HG02840 (cell line): ENCODE measurements around the gene PACRG.

Experiments used
- ATAC-seq: cut with Tn5 transposase; IDR thresholded peaks from one replicate; pipeline ENCODE4 v1.9.1; 2021; ENCODE audit warnings: mild to moderate bottlenecking, moderate library complexity, moderate number of reproducible peaks; ENCODE audit not compliant: unreplicated experiment, low FRiP score

Gene PACRG

DNA sequence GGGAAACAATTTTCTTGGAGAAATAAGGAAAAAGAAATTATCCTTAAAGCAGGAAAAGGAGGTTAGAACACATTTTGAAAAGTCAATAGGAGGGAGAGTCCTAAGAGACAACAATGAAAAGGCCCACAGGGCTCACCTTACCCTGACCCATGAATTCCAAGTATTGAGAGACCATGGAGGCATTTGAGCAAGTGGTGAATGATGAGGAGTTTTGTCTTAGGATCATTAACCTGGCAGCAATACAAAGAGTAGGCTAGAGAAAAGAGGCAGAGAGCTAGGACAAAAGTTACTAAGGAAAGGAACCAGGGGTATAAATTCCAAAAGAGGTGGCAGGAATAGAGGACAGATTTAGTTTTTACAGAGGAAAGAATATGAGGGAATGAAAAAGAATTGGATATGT is 44.7 kb downstream of the PACRG start:
- ATAC-seq = no peak

DNA sequence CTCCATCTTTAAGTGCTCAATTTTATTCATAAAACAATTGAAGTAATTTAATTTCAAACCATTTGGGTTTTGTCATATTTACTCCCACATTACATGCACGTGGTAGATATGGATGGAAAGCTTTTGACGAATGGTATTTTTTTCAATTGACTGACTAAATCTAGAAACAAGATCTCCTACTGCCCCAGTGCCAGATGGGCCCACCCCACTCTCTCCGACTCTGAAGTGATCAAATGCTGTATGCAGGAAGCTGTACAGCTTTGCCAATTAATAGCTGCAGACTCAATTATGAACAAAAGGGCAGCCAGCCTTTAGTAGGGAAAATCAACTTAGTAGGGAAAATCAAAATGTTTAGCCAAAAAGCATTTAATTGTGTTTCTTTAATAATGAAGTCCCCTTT is 46.2 kb downstream of the PACRG start:
- no peak for ATAC-seq

DNA sequence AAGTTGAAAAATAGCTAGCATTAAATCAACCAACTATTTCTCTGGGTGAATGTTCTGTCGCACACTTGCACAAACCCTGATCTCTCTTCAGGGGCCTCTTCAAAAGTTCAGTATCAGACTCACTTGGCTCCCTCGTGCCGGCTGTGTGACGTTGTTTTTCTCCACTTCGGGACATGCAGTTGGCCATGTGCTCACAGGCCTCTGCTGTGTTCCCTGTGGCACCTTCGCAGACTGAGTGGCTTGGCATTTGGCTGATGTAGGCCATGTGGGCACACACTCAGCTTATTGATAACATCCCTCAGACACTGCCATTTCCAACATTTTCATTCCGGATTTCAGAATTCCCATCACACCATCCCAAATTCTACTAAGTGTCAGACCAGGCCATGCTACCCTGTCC is 49.3 kb downstream of the PACRG start:
- no peak for ATAC-seq

DNA sequence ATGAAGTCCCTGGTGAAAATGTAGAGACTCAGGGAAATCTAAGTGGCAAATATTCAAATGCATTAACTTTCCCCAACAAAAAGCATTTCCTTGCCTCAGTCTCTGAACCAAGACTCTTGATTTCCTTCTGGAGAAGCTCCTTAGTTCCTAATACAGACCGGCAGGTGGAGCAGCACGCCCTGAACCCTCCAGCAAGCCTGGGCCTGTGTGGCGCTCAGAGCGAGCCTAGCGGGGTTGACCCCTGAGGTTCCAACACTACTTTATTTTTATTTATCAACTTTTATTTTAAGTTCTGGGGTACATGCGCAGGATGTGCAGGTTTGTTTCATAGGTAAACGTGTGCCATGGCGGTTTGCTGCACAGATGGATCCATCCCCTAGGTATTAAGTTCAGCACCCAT is 50.8 kb downstream of the PACRG start:
- no peak for ATAC-seq

DNA sequence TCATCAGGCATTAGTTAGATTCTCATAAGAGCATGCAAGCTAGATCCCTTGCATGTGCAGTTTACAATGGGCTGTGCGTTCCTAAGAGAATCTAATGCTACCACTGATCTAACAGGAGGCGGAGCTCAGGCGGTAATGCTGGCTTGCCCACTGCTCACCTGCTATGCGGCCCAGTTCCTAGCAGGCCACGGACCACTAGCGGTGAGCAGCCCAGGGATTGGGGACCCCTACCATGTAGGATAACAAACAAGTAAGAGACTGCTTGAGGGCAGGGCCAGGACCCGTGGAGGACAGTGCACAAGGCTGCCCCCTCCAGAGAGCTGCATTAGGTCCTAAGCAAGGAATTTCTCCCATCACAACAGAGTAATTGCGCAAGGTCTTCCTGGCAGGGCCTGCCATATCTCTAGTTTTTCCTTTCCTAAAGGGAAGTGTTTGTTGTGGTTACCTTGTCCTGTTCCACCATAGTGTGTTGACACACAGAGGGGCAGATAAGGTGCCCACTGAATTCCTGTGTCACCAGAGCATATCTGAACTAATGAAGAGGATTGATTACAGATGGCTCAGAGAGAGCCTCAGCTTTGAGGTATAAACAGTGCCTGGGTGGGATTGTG is 58.0 kb downstream of the PACRG start:
- ATAC-seq = no peak

DNA sequence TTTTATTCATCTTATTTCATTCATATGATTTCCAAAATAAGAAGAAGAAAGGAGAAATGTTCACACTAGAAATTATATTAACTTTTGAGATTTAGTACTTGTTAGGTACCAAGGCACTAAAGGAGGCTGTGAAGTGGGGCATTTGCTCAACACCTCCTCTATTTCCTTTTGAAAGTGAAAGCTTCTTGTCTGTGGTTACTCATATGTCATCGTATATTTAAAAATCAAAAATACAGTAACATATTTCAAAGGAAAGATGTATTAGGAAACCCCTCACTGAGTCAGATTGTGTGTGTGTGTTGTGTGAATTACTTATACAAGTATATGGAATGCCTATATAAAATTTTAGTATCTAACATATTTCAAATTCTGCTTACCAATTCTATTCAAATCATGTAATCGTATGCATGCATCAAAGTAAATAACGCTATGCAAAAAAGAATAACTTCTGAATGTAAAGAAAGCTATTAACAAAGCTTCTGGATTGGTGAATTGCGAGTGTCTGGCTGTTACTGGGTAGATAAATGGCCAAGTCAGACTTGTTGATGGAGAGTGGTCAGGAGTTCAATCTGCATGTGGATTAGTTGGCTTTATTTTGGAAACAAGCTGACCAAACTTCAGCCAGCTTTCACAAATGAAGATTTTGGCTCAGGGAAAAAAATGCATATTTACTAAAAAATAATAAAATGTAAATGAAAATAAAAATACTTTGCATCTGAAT is 70.9 kb downstream of the PACRG start:
- no peak for ATAC-seq

DNA sequence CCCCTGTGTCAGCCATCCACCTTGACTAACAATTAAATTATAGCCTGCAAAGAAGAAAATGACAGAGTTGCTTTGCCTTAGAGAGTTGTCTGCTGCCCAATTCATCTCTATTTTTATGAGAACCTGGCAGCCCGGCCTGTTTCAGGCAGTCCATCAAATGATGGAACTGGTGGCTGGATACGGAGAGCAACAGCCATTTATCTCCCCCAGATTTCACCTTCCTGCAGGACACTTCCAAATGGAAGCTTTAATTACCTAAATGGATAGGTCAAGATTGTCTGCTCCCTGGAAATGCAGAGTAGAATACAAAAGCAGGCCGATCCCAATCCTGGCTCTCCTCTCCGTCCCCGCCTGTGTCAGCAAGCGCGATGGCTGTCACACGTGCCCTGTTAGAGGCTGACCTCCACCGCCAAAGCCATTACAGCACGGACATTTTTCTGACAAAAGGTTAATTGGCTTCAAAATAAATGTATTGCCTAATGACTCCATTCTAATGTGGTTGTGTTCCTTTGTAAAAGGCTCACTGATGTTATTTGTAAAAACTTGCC is 86.7 kb downstream of the PACRG start:
- no peak for ATAC-seq

DNA sequence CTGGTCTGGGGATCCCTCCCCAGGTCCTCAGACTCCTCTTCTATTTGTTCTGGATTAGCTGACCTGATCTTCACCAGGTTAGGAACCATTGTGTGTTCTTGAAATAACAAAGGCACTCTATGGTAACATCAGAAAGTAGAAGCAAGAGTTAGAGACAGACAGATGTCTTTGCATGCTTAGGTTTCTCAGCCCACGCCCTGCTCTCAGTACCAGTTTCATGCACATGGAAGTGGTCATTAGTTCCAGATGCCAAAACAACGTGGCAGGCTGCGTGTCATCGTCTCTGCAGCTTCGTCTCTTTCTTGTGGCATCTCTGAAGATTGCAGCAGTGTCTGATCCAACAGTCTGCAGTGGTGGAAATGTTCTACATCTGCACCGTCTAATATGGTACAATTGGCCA is 89.4 kb downstream of the PACRG start:
- ATAC-seq = no peak

DNA sequence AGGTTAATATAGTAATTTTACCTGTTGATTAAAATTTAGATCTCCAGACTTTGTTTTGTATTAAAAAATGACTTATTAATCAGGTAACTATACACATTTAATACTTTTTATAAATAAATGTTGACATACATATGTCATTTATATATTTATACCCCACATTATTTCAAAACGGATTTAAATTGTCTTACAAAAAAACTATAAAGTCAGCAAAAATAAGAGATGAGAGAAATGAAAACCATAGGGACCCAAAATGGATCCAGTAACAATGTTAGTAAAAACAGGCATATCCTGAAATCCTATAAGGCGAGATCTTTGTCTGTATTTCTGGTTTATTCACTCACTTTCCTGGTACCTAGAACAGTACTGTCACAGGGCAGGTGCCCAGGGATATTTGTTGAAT is 91.5 kb downstream of the PACRG start:
- no peak for ATAC-seq

DNA sequence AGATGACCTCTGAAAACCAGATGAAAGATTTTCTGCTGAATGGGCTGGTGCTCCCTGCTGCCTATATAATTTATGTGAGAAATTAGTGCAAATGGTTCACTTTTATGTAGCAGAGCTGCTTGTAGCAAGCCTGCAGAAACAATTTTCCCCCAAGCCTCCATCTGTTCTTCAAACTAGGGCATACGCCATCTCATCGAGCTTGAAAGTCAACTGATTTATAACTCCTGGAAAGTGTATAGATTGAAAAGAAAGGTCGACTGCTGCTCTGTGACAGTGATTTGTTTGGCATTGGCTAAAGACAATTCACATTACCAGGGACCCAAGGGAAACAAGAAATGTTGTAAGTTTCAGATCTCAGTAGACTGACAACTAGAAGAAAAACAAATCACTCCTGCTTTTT is 93.3 kb downstream of the PACRG start:
- ATAC-seq = no peak

DNA sequence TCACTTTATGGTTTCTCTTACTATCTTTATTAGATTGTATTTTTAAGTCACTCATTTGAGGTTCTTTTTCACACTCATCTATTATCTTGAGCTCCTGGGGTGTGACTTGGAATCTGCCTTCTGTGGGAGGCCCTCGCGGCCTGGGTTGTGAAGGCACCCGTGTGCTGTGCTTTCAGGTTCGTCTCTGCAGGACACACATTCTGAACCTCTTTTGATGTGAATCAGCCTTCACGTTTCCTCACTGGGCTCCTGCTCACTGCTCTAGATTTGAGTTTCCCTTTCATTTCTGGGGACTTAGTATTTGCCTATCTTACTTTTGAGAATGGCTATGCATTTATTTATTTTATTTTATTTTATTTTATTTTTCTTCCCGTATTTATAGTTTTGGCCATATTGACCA is 97.8 kb downstream of the PACRG start:
- no peak for ATAC-seq

DNA sequence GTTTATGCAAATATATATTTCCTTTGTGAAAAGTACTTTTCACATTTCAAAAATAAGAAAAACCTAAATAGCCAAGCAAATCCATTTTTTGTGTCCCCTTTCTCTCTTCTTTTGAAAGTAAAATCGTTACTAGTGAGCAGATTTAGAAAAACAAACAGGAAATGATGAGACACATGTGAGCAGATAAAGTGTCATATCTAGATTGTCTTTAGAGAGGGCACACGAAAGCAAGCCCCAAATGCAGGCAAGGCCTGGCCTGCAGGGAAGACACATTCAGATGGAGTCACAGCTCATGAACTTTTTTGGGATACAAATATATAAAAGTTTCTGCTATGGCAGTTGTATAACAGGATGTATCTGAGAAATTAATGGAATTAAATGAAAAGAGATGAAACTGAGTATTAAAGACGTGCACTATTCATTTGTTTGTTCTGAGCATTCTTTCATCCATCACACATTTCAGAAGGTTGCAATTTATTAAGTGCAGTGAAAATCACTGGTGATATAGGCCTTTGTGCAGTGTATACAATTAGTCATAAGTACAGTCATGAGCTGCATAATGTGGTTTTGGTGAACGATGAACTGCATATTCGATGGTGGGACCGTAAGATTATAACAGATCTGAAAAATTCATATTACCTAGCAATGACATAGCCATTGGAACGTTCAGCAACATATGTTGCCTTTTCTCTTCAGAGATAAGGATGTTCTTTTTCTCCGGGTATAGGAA is 101.4 kb downstream of the PACRG start:
- no peak for ATAC-seq

DNA sequence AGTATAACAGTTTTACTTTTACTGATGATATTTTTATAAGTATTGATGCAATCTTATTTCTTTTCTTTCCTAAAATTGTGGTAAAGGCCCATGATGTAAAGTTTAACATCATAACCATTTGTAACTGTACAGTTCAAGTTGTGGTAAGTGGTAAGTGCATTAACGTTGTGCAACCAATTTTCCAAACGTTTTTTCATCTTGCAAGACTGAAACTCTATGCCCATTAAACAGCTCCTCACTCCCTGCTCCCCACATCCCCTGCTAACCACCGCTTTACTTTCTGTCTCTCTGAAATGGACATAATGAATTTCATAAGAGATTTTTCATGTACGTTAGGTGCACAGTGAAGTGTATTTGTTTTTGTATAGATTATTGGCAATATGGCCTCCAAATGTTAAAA is 106.0 kb downstream of the PACRG start:
- no peak for ATAC-seq

DNA sequence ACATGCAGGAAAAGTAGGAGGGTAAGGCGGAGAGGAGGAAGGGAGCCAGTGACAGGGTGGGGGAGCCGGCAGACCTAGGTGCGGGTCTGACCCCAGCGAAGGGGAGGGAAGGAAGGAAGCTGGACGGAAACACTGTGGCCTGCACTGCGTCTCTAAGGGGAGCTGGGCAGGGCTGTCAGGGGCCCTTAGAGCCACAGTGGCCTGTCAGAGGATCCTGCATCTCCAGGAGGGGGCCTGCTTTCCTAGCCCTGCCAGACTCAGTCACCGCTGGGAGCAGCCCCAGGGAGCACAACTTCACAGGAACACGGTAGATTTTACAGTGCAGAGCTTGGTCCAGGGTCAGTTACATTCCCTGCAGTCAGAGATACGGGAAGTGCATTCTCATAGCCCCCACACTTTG is 118.2 kb downstream of the PACRG start:
- ATAC-seq = no peak

DNA sequence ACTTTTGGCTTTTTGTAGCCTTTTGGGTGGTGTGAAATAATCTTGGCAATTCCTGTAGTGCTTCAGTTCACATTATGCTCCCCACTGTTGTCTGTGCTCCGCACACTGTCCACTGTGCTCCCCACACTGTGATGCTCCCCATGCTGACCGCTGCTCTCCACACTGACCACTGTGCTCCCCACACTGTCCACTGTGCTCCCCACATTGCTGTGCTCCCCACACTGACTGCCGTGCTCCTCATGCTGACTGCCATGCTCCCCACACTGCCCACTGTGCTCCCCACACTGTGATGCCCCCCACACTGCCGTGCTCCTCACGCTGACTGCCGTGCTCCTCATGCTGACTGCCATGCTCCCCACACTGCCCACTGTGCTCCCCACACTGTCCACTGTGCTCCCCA is 118.9 kb downstream of the PACRG start:
- no peak for ATAC-seq

DNA sequence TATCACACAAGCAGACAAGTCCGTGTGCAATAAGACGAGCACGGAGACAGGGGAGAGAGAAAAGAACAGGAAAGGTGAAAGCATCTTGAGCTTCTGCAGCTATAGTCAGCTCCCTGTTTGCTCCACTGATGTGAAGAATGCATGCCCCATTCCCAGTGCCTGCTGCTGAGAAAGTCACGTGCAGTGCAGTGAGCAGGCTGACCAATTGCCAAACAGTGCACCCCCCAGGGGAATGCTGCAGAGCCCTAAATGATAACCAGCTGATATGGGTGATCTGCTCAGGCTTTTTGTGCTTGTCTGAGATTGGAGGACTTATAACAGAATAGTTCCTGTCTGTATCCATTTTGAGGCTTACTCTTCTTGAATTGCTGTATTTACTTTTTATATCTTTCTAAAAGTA is 121.5 kb downstream of the PACRG start:
- no peak for ATAC-seq

DNA sequence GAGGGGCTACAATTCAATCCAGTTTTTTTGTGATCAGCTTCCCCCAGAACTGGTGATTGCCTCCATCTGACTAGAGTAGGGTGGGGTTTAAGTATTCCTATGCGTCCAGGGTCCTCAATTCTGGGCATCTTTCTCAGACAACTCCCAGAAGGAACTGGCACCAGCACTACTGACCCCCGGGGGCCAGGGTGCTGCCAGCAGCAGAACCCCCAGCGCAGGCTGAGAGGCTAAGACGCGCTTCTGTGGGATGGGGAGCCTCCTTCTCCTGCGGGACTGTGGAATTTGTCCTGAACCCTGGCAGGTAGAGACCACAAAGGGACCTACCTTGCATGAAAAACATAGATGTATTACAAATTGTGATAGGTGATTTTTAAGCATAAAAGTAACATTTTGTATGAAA is 124.4 kb downstream of the PACRG start:
- no peak for ATAC-seq

DNA sequence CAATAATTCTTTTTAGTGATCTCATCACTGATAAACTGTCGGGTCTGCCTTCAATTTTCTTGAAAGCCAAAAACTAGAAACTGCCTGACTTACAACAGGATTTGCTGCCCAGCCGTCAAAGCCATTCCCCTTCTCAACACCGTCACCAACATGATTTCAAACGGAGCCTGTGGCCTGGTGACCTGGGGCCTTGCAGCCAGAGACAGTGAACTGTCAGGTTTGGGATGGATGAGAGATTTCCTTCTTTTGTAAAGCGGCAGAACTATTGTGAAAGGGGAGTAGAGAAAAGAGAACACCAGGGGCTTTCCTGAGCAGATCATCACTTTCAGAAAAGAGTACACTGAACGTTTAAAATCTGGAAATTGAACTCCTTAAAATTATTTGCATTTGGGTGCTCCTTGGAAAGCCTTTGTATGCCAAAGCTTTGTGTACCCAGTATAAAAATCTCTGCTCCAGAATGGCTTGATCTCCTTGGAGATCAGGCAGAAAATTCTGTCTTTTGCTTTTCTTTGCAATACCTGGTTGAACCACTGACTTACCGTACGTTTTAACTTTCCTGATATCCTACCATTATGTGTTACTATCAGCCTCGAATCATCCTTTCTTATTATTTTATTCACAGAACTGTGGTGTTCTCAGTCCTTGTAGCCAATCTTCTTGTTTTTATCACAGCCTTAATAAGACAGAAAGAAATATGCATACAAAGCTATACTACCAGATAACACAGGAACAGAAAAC is 125.2 kb downstream of the PACRG start:
- no peak for ATAC-seq

DNA sequence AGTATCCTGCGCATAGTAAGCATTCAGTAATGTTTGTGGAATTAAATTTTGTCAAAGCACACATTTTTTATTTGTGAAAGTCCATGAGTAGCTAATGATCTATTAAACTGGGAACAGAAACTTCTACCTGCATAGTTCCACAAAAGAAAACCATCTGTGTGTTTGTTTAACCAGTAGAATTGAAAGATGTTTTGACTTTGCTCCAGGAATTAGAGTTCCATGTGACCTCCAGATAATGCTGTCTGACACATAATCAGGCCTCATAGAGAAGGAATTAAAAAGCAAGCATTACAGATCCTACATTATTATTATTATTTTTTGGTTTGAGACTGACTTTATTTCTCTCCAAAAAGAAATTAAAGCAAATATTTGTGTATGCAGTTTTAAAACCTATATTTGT is 126.5 kb downstream of the PACRG start:
- no peak for ATAC-seq

DNA sequence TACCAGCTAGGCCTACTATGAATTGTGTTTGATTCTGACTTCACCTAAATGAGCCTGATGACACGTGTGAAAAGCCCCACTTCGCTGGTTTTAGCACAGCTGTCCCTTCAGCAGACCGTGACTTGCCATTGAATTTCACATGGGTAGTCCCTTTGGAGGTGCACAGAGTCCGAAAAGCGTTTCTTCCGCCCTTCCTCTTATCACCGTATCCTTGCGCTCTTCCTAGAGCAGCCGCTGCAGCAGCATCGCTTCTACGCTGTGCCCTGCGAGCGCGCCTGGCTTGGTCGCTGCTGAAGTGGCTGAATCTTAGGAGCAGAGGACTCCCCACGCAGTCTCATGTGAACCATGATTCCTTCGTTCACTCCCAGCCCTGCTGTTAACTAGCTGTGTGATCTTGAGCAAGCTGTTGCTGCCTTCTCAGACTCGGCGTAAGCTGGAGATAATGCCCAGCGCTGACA is 127.0 kb downstream of the PACRG start:
- no peak for ATAC-seq

DNA sequence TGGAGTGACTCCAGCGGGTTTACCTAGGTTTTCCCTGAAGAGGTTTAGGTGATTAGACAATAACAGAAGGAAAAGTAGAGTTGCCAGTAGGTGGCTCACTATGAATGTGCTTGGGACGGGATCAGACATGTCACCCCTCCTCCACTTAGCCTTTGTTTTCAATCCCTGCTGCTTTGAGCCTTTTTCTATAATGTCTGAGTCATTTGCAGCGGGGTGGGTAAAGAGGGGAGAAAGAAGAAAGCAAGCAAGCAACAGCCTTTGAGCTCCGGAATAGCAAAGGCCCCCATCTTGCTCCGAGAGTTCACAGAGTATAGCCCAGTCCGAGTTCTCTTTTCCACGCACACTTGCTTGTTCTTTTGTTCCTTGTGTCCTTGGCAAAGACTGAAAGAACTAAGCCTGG is 129.1 kb downstream of the PACRG start:
- no peak for ATAC-seq
